Nephron (organoid): ENCODE results near the gene EGR1.

ENCODE experiments used
- H3K27ac Mint-ChIP-seq, 3 experiments: 2 replicates each; pipeline ENCODE4 v1.8.0; 2020; ENCODE audit warnings: mixed read lengths in 3 of 3, mild to moderate bottlenecking in 2 of 3, moderate library complexity in 1 of 3
- H3K27me3 Mint-ChIP-seq: 2 replicates; pipeline ENCODE4 v1.8.0; 2021; ENCODE audit warnings: low read depth, mild to moderate bottlenecking, moderate library complexity, mixed read lengths
- H3K36me3 Mint-ChIP-seq: 2 replicates; pipeline ENCODE4 v1.8.0; 2020; ENCODE audit warnings: low read depth, mixed read lengths
- H3K4me1 Mint-ChIP-seq: 2 replicates; pipeline ENCODE4 v1.8.0; 2020; ENCODE audit warnings: mixed read lengths
- H3K4me3 Mint-ChIP-seq, 3 experiments: 2 replicates each; pipeline ENCODE4 v1.8.0; 2020; ENCODE audit warnings: mild to moderate bottlenecking in 3 of 3, mixed read lengths in 3 of 3, moderate library complexity in 2 of 3
- H3K9me3 Mint-ChIP-seq: 2 replicates; pipeline ENCODE4 v1.8.0; 2020; ENCODE audit warnings: mixed read lengths
- CTCF ChIP-seq, 3 experiments: fragments of 200-600 bp; sonication (generic); IDR thresholded peaks; one replicate each; pipeline ENCODE4 v1.5.0; 2021; ENCODE audit warnings: antibody characterized with exemption in 3 of 3; ENCODE audit not compliant: unreplicated experiment in 3 of 3

EGR1 gene

DNA sequence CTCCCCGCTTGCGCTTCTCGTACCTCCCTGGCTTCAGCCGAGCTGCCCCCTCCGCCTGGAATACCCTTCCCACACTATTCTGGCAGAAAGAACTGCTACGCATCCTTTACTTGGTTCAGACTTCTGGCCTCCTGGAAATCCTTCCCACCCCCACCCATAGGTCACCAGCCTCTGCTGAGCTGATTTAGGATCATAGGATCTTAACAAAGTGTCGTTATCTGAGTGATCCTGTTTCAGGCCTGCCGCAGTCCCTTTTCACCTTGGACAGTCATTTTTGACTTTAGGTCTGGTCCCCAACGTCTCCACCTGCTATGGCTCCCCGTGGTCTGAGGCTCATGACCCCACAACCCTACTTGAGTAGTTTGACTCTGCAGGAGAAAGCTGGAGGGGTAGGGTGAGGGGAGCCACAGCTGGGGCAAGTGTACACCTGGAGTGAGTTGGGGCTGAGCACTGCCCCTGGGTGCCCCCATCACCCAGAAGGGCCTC lies 27.3 kb downstream of the EGR1 start:
- Mint-ChIP-seq H3K27me3 (peaks cover 21% of the 10 kb centered on the region), H3K4me3 (peak overlapping the region; percentile 84 to 93 (median 92)), H3K27ac (peak overlapping the region; percentile 75 to 85 (median 83)), H3K9me3 (no peaks in the 10 kb centered on the region), H3K4me1 (peaks cover 42% of the 10 kb centered on the region), H3K36me3 (no peaks in the 10 kb centered on the region)
- TF ChIP-seq CTCF (IDR thresholded peaks at IDR 0.05; ENCODE audit: unreplicated experiment in 3 of 3), result no peak

DNA sequence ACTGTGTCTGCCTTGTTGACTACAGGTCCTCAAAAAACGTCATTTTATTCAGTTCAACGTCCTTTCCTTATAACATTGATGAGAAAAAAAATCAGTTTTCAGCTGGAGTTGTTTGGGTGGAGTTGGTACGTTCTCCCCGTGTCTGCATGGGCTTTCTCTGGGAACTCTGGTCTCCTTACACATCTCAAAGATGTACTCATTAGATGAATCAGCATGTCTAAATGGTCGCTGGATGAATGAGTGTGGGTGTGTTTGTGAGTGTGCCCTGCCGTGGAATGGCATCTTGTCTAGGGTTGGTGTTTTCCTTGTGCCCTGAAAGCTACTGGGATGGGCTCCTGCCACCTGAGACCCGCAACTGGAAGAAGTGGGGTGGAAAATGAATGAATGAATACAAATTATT lies 30.1 kb downstream of the EGR1 start:
- Mint-ChIP-seq H3K27me3 (peaks cover 10% of the 10 kb centered on the region), H3K27ac (peak overlapping the region in 1 of 3 experiments; percentile 65), H3K4me1 (peaks cover 31% of the 10 kb centered on the region), H3K4me3 (peak overlapping the region in 1 of 3 experiments; percentile 69), H3K36me3 (no peaks in the 10 kb centered on the region), H3K9me3 (no peaks in the 10 kb centered on the region)
- TF ChIP-seq CTCF (IDR thresholded peaks at IDR 0.05; ENCODE audit: unreplicated experiment in 3 of 3), result no peak

DNA sequence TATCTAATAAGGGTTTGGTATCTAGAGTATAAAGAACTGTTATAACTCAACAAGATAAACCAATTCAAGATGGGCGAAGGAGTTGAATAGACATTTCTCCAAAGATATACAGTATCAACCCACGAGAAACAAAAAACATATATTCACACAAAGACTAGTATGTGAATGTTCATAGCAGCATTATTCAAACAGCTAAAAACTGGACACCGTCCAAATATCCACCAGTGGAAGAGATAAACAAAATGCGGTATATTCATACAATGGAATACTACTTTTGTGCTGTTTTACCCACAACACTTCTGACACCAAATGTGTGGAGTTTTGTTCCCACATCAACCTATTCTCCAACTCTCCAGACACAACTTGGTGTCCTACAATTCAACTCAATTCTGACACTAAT lies 33.1 kb downstream of the EGR1 start:
- TF ChIP-seq CTCF (IDR thresholded peaks at IDR 0.05; ENCODE audit: unreplicated experiment in 3 of 3), result no peak
- no peaks in the 10 kb centered on the region for H3K9me3 Mint-ChIP-seq
- no peak overlapping the region for H3K4me3 Mint-ChIP-seq
- H3K27ac Mint-ChIP-seq, result no peak overlapping the region
- H3K36me3 Mint-ChIP-seq, result no peaks in the 10 kb centered on the region
- peaks cover 5% of the 10 kb centered on the region for H3K27me3 Mint-ChIP-seq
- H3K4me1 Mint-ChIP-seq, result peaks cover 11% of the 10 kb centered on the region

DNA sequence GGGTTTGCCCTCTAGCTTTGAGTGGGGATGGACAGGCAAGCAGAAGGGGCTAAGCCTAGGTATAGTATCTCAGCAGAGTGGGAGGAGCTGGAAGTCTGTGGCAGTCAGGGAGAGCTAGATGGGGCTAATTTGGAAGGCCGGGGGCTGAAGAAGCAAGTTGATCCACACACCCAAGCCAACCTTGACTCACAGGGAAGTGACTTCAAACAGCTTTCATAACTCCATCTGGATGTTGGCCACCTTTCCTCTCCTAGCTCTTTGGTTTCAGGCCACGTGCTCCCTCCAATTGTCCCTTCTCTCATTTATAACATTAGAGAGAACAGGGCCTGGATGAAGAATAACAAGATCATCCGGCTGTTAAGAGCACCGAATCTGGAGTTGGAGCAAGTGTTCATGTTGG lies 36.8 kb downstream of the EGR1 start:
- peaks cover under 1% of the 10 kb centered on the region for H3K36me3 Mint-ChIP-seq
- H3K27me3 Mint-ChIP-seq, result no peaks in the 10 kb centered on the region

DNA sequence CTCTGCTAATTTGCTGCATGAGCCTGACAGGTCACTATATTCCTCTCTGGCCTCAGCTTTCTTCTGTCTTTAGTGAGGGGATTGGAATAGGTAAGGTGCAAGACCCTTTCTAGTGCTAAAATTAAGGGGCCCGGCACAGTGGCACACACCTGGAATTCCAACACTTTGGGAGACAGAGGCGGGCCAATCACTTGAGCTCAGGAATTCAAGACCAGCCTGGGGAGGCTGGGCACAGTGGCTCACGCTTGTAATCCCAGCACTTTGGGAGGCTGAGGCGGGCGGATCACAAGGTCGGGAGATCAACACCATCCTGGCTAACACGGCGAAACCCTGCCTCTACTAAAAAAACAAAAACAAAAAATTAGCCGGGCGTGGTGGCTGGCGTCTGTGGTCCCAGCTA lies 37.2 kb downstream of the EGR1 start:
- no peak overlapping the region for H3K27ac Mint-ChIP-seq
- no peak overlapping the region for H3K4me3 Mint-ChIP-seq
- H3K9me3 Mint-ChIP-seq, result no peaks in the 10 kb centered on the region
- peaks cover 4% of the 10 kb centered on the region for H3K36me3 Mint-ChIP-seq
- H3K4me1 Mint-ChIP-seq, result peaks cover 6% of the 10 kb centered on the region
- no peak for TF ChIP-seq CTCF (IDR thresholded peaks at IDR 0.05; ENCODE audit: unreplicated experiment in 3 of 3)
- H3K27me3 Mint-ChIP-seq, result no peaks in the 10 kb centered on the region

More for the DNA sequence above, 36.8 kb downstream of the EGR1 start:
- no peak overlapping the region for H3K4me3 Mint-ChIP-seq
- H3K27ac Mint-ChIP-seq, result no peak overlapping the region
- no peaks in the 10 kb centered on the region for H3K9me3 Mint-ChIP-seq
- TF ChIP-seq CTCF (IDR thresholded peaks at IDR 0.05; ENCODE audit: unreplicated experiment in 3 of 3), result no peak
- peaks cover 6% of the 10 kb centered on the region for H3K4me1 Mint-ChIP-seq

DNA sequence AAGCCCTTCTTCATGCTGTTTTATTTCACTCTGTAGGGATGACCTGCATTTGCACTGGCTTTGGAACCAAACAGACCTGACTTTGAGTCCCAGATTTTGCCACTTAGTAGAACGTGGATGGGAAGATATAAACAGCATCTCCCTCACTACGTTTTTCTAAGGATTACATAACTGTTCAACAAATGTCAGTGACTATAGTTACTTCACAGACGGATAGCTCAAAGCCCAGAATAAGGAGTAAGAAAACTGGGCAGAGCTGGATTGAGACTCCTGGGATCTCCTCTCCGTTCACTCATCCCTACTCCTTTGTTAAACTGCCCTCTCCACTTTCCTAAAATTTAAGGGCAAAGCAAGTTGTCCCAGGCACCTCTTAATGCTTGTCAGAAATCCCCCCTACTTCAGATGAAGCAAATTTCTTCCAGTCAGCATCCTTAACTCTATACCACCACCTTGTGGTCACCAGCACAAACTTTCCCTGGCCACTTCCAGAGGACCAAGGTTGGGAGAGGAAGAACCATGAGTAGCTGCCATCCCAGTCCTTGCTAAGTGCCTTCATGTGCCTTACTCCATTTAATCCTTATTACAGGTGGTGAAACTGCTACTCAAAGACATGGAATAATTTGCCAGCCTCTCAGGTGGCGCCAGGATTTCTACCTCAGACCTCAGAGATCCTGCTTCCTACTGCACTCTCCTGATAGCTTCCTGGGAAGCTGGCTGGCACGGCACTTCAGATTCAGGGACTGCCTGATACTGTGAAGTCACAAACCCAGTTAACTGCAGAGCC lies 38.4 kb downstream of the EGR1 start:
- Mint-ChIP-seq H3K27me3 (no peaks in the 10 kb centered on the region), H3K36me3 (peaks cover 13% of the 10 kb centered on the region), H3K27ac (peak overlapping the region in 1 of 3 experiments; percentile 2), H3K9me3 (no peaks in the 10 kb centered on the region), H3K4me1 (peaks cover 6% of the 10 kb centered on the region), H3K4me3 (no peak overlapping the region)
- TF ChIP-seq CTCF (IDR thresholded peaks at IDR 0.05; ENCODE audit: unreplicated experiment in 3 of 3), result peak; percentile 74 to 78 (median 75)
